H9 (cell line): ENCODE results near the gene HLA-DOA. TPM values are rescaled to one million over a fixed set of nuclear protein-coding genes. Genes with fewer than 3 reads are reported as not detected.

Experiments
- DNase-seq: peaks from one replicate; pipeline ENCODE4 v3.0.0-alpha.2; 2017
- H2AFZ ChIP-seq: one replicate; pipeline ENCODE4 v1.6.1; 2013; ENCODE audit warnings: mild to moderate bottlenecking, low read length, control low read depth, moderate library complexity
- H2AK5ac ChIP-seq: 2 replicates; pipeline ENCODE4 v1.6.1; 2013; ENCODE audit warnings: low read length, control low read depth, mixed read lengths; ENCODE audit not compliant: insufficient read length
- H2BK120ac ChIP-seq: one replicate; pipeline ENCODE4 v1.6.1; 2013; ENCODE audit warnings: low read depth, mild to moderate bottlenecking, low read length, control low read depth, inconsistent platforms; ENCODE audit not compliant: poor library complexity, severe bottlenecking
- H2BK12ac ChIP-seq: 2 replicates; pipeline ENCODE4 v1.6.1; 2013; ENCODE audit warnings: low read length, control low read depth, mixed read lengths, low read depth; ENCODE audit not compliant: insufficient read length
- H2BK15ac ChIP-seq: 2 replicates; pipeline ENCODE4 v1.6.1; 2013; ENCODE audit warnings: low read depth, low read length, control low read depth
- H2BK20ac ChIP-seq: one replicate; pipeline ENCODE4 v1.6.1; 2013; ENCODE audit warnings: low read depth, mild to moderate bottlenecking, low read length, control low read depth, inconsistent platforms; ENCODE audit not compliant: poor library complexity, severe bottlenecking
- H2BK5ac ChIP-seq: 2 replicates; pipeline ENCODE4 v1.6.1; 2013; ENCODE audit warnings: low read length, control low read depth, mixed read lengths; ENCODE audit not compliant: insufficient read length
- H3K14ac ChIP-seq: 2 replicates; pipeline ENCODE4 v1.6.1; 2013; ENCODE audit warnings: low read length, control low read depth; ENCODE audit not compliant: insufficient read depth
- H3K18ac ChIP-seq: 2 replicates; pipeline ENCODE4 v1.6.1; 2013; ENCODE audit warnings: low read depth, mild to moderate bottlenecking, mixed read lengths, low read length, control low read depth; ENCODE audit not compliant: insufficient read length
- H3K23ac ChIP-seq: 2 replicates; pipeline ENCODE4 v1.6.1; 2013; ENCODE audit warnings: low read length, control low read depth, mixed read lengths, low read depth; ENCODE audit not compliant: insufficient read length
- H3K23me2 ChIP-seq: 2 replicates; pipeline ENCODE4 v1.6.1; 2013; ENCODE audit warnings: low read depth, mild to moderate bottlenecking, mixed read lengths, low read length, control low read depth; ENCODE audit not compliant: insufficient read length, poor library complexity, severe bottlenecking
- H3K27ac ChIP-seq: 2 replicates; pipeline ENCODE4 v1.5.1; 2013; ENCODE audit warnings: low read length, control low read depth, mixed read lengths, low read depth; ENCODE audit not compliant: insufficient read length
- H3K27me3 ChIP-seq: 2 replicates; pipeline ENCODE4 v1.6.1; 2013; ENCODE audit warnings: low read length, control low read depth, inconsistent platforms; ENCODE audit not compliant: insufficient read depth
- H3K4ac ChIP-seq: 2 replicates; pipeline ENCODE4 v1.6.1; 2013; ENCODE audit warnings: low read depth, mild to moderate bottlenecking, control low read depth, inconsistent platforms, low read length, moderate library complexity
- H3K4me1 ChIP-seq: 2 replicates; pipeline ENCODE4 v1.6.1; 2013; ENCODE audit warnings: low read length, control low read depth, inconsistent platforms; ENCODE audit not compliant: insufficient read depth
- H3K4me2 ChIP-seq: 2 replicates; pipeline ENCODE4 v1.6.1; 2013; ENCODE audit warnings: low read length, control low read depth, mixed read lengths; ENCODE audit not compliant: insufficient read length, insufficient read depth
- H3K56ac ChIP-seq: 2 replicates; pipeline ENCODE4 v1.6.1; 2013; ENCODE audit warnings: low read depth, mild to moderate bottlenecking, mixed read lengths, low read length, control low read depth; ENCODE audit not compliant: insufficient read length
- H3K79me1 ChIP-seq: 2 replicates; pipeline ENCODE4 v1.6.1; 2013; ENCODE audit warnings: low read depth, mild to moderate bottlenecking, moderate library complexity, low read length, control low read depth, inconsistent platforms; ENCODE audit not compliant: insufficient read depth, poor library complexity, severe bottlenecking
- H3K79me2 ChIP-seq: 2 replicates; pipeline ENCODE4 v1.6.1; 2013; ENCODE audit warnings: low read length, control low read depth, inconsistent platforms; ENCODE audit not compliant: insufficient read depth
- H3K9ac ChIP-seq: 2 replicates; pipeline ENCODE4 v1.6.1; 2013; ENCODE audit warnings: low read length, control low read depth, mixed read lengths; ENCODE audit not compliant: insufficient read length; ENCODE audit errors: extremely low read depth
- H3K9me3 ChIP-seq: one replicate; pipeline ENCODE4 v1.6.1; 2013; ENCODE audit warnings: low read depth, low read length, inconsistent platforms; ENCODE audit not compliant: control insufficient read depth
- H3T11ph ChIP-seq: one replicate; pipeline ENCODE4 v1.6.1; 2013; ENCODE audit warnings: mild to moderate bottlenecking, low read length, control low read depth, inconsistent platforms
- H4K20me1 ChIP-seq: one replicate; pipeline ENCODE4 v1.6.1; 2013; ENCODE audit not compliant: control insufficient read depth, insufficient read length, insufficient read depth
- H4K5ac ChIP-seq: 2 replicates; pipeline ENCODE4 v1.6.1; 2013; ENCODE audit warnings: low read depth, mild to moderate bottlenecking, mixed read lengths, low read length, control low read depth; ENCODE audit not compliant: insufficient read length
- H4K8ac ChIP-seq: replicated peaks from 2 replicates; pipeline ENCODE4 v1.6.1; 2013; ENCODE audit warnings: low read length, control low read depth, mixed read lengths, low read depth; ENCODE audit not compliant: insufficient read length
- H4K91ac ChIP-seq: 2 replicates; pipeline ENCODE4 v1.6.1; 2013; ENCODE audit warnings: low read depth, mild to moderate bottlenecking, moderate library complexity, mixed read lengths, low read length, control low read depth; ENCODE audit not compliant: insufficient read length
- H3K27ac Mint-ChIP-seq, 3 experiments: 2 replicates in 2 of 3; 3 replicates in 1 of 3; pipeline ENCODE4 v1.8.0; 2020 to 2021; ENCODE audit warnings: mixed read lengths in 3 of 3, mild to moderate bottlenecking in 1 of 3, moderate library complexity in 1 of 3
- H3K27me3 Mint-ChIP-seq: 2 replicates; pipeline ENCODE4 v1.8.0; 2021; ENCODE audit warnings: low read depth, mild to moderate bottlenecking, moderate library complexity, mixed read lengths
- H3K36me3 Mint-ChIP-seq, 3 experiments: 2 replicates in 2 of 3; 3 replicates in 1 of 3; pipeline ENCODE4 v1.8.0; 2020 to 2021; ENCODE audit warnings: low read depth in 3 of 3, mixed read lengths in 3 of 3; ENCODE audit not compliant: insufficient read depth in 1 of 3
- H3K4me1 Mint-ChIP-seq, 2 experiments: 2 replicates each; pipeline ENCODE4 v1.8.0; 2020; ENCODE audit warnings: mixed read lengths in 2 of 2
- H3K4me3 Mint-ChIP-seq, 2 experiments: 2 replicates in 1 of 2; 3 replicates in 1 of 2; pipeline ENCODE4 v1.8.0; 2020 to 2021; ENCODE audit warnings: mild to moderate bottlenecking in 2 of 2, mixed read lengths in 2 of 2, moderate library complexity in 1 of 2
- H3K9me3 Mint-ChIP-seq, 2 experiments: 2 replicates in 1 of 2; 3 replicates in 1 of 2; pipeline ENCODE4 v1.8.0; 2020; ENCODE audit warnings: mild to moderate bottlenecking in 2 of 2, mixed read lengths in 2 of 2, moderate library complexity in 1 of 2
- WGBS: extraction: QIAGEN DNeasy Blood & Tissue Kit; methylation state at CpG from one replicate; pipeline ENCODE4 v1.1.7; 2013; ENCODE audit warnings: missing lambda C conversion rate, low lambda C conversion rate, mixed read lengths; ENCODE audit not compliant: insufficient read length; ENCODE audit errors: extremely low coverage; 5-methylcytosine and 5-hydroxymethylcytosine counted together
- total RNA-seq: library from RNA; stranded (reverse); gene quantifications from 2 replicates; pipeline ENCODE4 v1.2.1, GENCODE V29; 2021
- TF ChIP-seq, protein P1 (sequence below): fragments of 200-600 bp; sonication (generic); conservative IDR thresholded peaks from 3 replicates; pipeline ENCODE4 v1.8.0; 2021; ENCODE audit warnings: antibody characterized with exemption, mild to moderate bottlenecking

The HLA-DOA gene
- total RNA-seq, 1 experiment from 2014 or later: 15.6 TPM

DNA sequence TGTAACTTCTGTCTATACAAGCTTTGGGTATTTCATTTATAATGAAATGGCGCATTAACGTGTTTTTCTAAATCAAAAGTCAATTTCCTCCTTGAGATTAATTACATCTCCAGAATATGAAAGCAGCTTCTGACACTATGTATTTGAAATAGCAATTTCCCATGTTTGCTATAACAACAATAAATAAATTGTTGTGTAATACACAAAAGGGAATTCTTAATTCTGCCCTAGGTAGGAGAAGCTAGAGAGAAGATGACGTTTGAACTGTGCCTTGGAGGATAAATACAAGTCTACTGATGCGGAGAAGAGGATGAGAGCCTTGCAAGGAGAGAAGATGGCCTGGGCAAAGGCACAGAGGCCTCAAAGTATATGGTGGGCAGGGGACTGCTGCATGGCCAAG lies 7.6 kb upstream of the HLA-DOA start:
- no peaks in the 10 kb centered on the region; the same call in 1 of the 2 replicates for H3K4me1 ChIP-seq
- H3K9ac ChIP-seq: no peak overlapping the region
- H4K8ac ChIP-seq: no peak overlapping the region
- no peak overlapping the region for H3K4me2 ChIP-seq
- no peak overlapping the region for H3K27ac ChIP-seq
- H3K4ac ChIP-seq: no peak overlapping the region
- no peak overlapping the region for H4K91ac ChIP-seq
- no peak overlapping the region for H3K23ac ChIP-seq
- H4K5ac ChIP-seq: no peak overlapping the region
- H3K56ac ChIP-seq: no peak overlapping the region
- H3K79me2 ChIP-seq: no peaks in the 10 kb centered on the region; the same call in 1 of the 2 replicates
- H2BK15ac ChIP-seq: no peak overlapping the region
- no peak for DNase-seq
- no peaks in the 10 kb centered on the region; a peak in 1 of 5 replicates for H3K9me3 Mint-ChIP-seq
- H3T11ph ChIP-seq: no peak overlapping the region
- no peak overlapping the region for H3K4me3 Mint-ChIP-seq
- no CpG with 5 or more reads among the region's 4 CpGs for WGBS
- H3K9me3 ChIP-seq: no peaks in the 10 kb centered on the region
- H2BK20ac ChIP-seq: no peak overlapping the region
- H3K27ac Mint-ChIP-seq: no peak overlapping the region
- H3K18ac ChIP-seq: no peak overlapping the region
- no peaks in the 10 kb centered on the region for H3K27me3 ChIP-seq
- no peak overlapping the region for H2AFZ ChIP-seq
- H3K14ac ChIP-seq: no peak overlapping the region
- H2BK12ac ChIP-seq: no peak overlapping the region
- H3K27me3 Mint-ChIP-seq: peaks cover 2% of the 10 kb centered on the region; the same call in 1 of the 2 replicates
- no peaks in the 10 kb centered on the region for H3K23me2 ChIP-seq
- no peak overlapping the region for H2BK5ac ChIP-seq
- H3K79me1 ChIP-seq: no peaks in the 10 kb centered on the region
- TF ChIP-seq, protein P1, sequence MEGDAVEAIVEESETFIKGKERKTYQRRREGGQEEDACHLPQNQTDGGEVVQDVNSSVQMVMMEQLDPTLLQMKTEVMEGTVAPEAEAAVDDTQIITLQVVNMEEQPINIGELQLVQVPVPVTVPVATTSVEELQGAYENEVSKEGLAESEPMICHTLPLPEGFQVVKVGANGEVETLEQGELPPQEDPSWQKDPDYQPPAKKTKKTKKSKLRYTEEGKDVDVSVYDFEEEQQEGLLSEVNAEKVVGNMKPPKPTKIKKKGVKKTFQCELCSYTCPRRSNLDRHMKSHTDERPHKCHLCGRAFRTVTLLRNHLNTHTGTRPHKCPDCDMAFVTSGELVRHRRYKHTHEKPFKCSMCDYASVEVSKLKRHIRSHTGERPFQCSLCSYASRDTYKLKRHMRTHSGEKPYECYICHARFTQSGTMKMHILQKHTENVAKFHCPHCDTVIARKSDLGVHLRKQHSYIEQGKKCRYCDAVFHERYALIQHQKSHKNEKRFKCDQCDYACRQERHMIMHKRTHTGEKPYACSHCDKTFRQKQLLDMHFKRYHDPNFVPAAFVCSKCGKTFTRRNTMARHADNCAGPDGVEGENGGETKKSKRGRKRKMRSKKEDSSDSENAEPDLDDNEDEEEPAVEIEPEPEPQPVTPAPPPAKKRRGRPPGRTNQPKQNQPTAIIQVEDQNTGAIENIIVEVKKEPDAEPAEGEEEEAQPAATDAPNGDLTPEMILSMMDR: no peak
- H2AK5ac ChIP-seq: no peak overlapping the region
- H3K4me1 Mint-ChIP-seq: peaks cover 6 to 8% of the 10 kb centered on the region in 2 experiments
- no peaks in the 10 kb centered on the region for H4K20me1 ChIP-seq
- no peak overlapping the region for H2BK120ac ChIP-seq
- H3K36me3 Mint-ChIP-seq: no peaks in the 10 kb centered on the region
